Measurements from ENCODE around the gene FADS1.

Gene FADS1

GRCh38 chr11:61854206-61854895, 37.5 kb upstream of the FADS1 start:
- no peak for TF ChIP-seq JUND (IDR thresholded peaks at IDR 0.05; ENCODE audit: low read depth)
- in situ Hi-C loops (cut with HindIII; ENCODE audit: low pct_unique_long_range_greater_than_20kb, low sequenced_read_pairs) = no loop called here
- DNase-seq (ENCODE audit: low read depth in 1 of 2, low spot score in 1 of 2) = no peak

GRCh38 chr11:61853698-61854169, 36.9 kb upstream of the FADS1 start:
- DNase-seq (ENCODE audit: low read depth in 1 of 2, low spot score in 1 of 2) = no peak
- TF ChIP-seq JUND (IDR thresholded peaks at IDR 0.05; ENCODE audit: low read depth) = no peak
- in situ Hi-C loops (cut with HindIII; ENCODE audit: low pct_unique_long_range_greater_than_20kb, low sequenced_read_pairs) = no loop called here

- no peak for DNase-seq (ENCODE audit: low read depth in 1 of 2, low spot score in 1 of 2)
- in situ Hi-C loops (cut with HindIII; ENCODE audit: low pct_unique_long_range_greater_than_20kb, low sequenced_read_pairs) = no loop called here
Observed at GRCh38 chr11:61851900-61852295, 35.1 kb upstream of the FADS1 start.

GRCh38 chr11:61851113-61851899, 34.5 kb upstream of the FADS1 start:
- in situ Hi-C loops (cut with HindIII; ENCODE audit: low pct_unique_long_range_greater_than_20kb, low sequenced_read_pairs) = no loop called here
- DNase-seq (ENCODE audit: low read depth in 1 of 2, low spot score in 1 of 2) = no peak

More at GRCh38 chr11:61851900-61852295, 35.1 kb upstream of the FADS1 start:
- TF ChIP-seq JUND (IDR thresholded peaks at IDR 0.05; ENCODE audit: low read depth) = no peak

GRCh38 chr11:61850687-61851086, 33.9 kb upstream of the FADS1 start:
- in situ Hi-C loops (cut with HindIII; ENCODE audit: low pct_unique_long_range_greater_than_20kb, low sequenced_read_pairs) = no loop called here
- no peak for TF ChIP-seq JUND (IDR thresholded peaks at IDR 0.05; ENCODE audit: low read depth)
- no peak for DNase-seq (ENCODE audit: low read depth in 1 of 2, low spot score in 1 of 2)

More at GRCh38 chr11:61851113-61851899, 34.5 kb upstream of the FADS1 start:
- no peak for TF ChIP-seq JUND (IDR thresholded peaks at IDR 0.05; ENCODE audit: low read depth)

- in situ Hi-C loops (cut with HindIII; ENCODE audit: low pct_unique_long_range_greater_than_20kb, low sequenced_read_pairs) = no loop called here
- no peak for DNase-seq (ENCODE audit: low read depth in 1 of 2, low spot score in 1 of 2)
- no peak for TF ChIP-seq JUND (IDR thresholded peaks at IDR 0.05; ENCODE audit: low read depth)
Observed at GRCh38 chr11:61848631-61849030, 31.8 kb upstream of the FADS1 start.

GRCh38 chr11:61847914-61848581, 31.2 kb upstream of the FADS1 start:
- no peak for TF ChIP-seq JUND (IDR thresholded peaks at IDR 0.05; ENCODE audit: low read depth)
- no peak for DNase-seq (ENCODE audit: low read depth in 1 of 2, low spot score in 1 of 2)
- in situ Hi-C loops (cut with HindIII; ENCODE audit: low pct_unique_long_range_greater_than_20kb, low sequenced_read_pairs) = no loop called here

GRCh38 chr11:61846362-61847020, 29.7 kb upstream of the FADS1 start:
- in situ Hi-C loops (cut with HindIII; ENCODE audit: low pct_unique_long_range_greater_than_20kb, low sequenced_read_pairs) = no loop called here
- TF ChIP-seq JUND (IDR thresholded peaks at IDR 0.05; ENCODE audit: low read depth) = no peak
- no peak for DNase-seq (ENCODE audit: low read depth in 1 of 2, low spot score in 1 of 2)

GRCh38 chr11:61844909-61845565, 28.2 kb upstream of the FADS1 start:
- DNase-seq (ENCODE audit: low read depth in 1 of 2, low spot score in 1 of 2) = no peak
- in situ Hi-C loops (cut with HindIII; ENCODE audit: low pct_unique_long_range_greater_than_20kb, low sequenced_read_pairs) = no loop called here
- TF ChIP-seq JUND (IDR thresholded peaks at IDR 0.05; ENCODE audit: low read depth) = no peak

- TF ChIP-seq JUND (IDR thresholded peaks at IDR 0.05; ENCODE audit: low read depth) = no peak
- DNase-seq (ENCODE audit: low read depth in 1 of 2, low spot score in 1 of 2) = no peak
- in situ Hi-C loops (cut with HindIII; ENCODE audit: low pct_unique_long_range_greater_than_20kb, low sequenced_read_pairs) = no loop called here
Observed at GRCh38 chr11:61842528-61842820, 25.7 kb upstream of the FADS1 start.

GRCh38 chr11:61841636-61842527, 25.1 kb upstream of the FADS1 start:
- in situ Hi-C loops (cut with HindIII; ENCODE audit: low pct_unique_long_range_greater_than_20kb, low sequenced_read_pairs) = no loop called here
- TF ChIP-seq JUND (IDR thresholded peaks at IDR 0.05; ENCODE audit: low read depth) = no peak
- no peak for DNase-seq (ENCODE audit: low read depth in 1 of 2, low spot score in 1 of 2)
